DND-41 (cell line): ENCODE results near the gene CSNK2A2.

ENCODE experiments used
- EZH2 ChIP-seq: IDR thresholded peaks from 3 replicates; pipeline ENCODE4 v1.6.1; 2012; ENCODE audit warnings: borderline replicate concordance, low read depth, mild to moderate bottlenecking, moderate library complexity, low read length, inconsistent platforms; ENCODE audit not compliant: severe bottlenecking
- TF ChIP-seq, protein P1 (sequence below): IDR thresholded peaks from 2 replicates; pipeline ENCODE4 v1.5.1; 2012; ENCODE audit warnings: borderline replicate concordance, low read length, moderate library complexity, mild to moderate bottlenecking; ENCODE audit not compliant: poor library complexity, severe bottlenecking; ENCODE audit errors: extremely low read depth

DNA sequence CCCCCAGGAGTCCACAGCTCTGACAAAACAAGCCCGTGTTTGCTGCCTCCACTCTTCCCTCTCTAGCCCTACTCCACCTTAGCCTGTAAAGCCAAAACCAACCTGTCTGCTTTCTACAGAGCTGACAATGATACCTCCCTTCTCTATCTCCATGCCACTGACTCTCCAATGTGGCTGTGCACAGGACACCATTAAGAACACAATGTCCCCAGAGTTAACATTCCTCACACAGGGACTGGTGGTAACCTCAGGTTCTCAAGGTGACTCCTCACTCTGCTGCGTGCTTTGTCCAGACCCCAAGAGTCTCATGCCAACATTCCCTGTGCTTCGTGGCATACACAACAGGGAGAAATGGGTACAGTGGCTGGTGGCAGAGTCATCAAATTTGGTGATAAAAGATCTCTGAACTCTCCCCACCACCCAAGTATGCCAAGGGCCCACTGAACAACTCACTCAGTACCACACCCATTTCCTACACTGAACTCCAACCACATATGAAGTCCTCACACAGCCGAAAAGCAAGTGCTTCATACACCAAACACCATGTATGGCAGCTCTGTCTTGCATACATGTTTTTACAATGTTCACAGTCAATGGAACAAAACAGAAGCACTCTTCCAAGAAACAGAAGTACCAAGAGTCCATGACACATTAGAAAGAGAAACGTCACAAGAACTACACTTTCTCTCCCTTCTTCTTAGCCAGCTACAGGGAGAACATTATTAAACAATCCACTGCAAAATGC is 21.1 kb downstream of the CSNK2A2 start:
- TF ChIP-seq, protein P1, sequence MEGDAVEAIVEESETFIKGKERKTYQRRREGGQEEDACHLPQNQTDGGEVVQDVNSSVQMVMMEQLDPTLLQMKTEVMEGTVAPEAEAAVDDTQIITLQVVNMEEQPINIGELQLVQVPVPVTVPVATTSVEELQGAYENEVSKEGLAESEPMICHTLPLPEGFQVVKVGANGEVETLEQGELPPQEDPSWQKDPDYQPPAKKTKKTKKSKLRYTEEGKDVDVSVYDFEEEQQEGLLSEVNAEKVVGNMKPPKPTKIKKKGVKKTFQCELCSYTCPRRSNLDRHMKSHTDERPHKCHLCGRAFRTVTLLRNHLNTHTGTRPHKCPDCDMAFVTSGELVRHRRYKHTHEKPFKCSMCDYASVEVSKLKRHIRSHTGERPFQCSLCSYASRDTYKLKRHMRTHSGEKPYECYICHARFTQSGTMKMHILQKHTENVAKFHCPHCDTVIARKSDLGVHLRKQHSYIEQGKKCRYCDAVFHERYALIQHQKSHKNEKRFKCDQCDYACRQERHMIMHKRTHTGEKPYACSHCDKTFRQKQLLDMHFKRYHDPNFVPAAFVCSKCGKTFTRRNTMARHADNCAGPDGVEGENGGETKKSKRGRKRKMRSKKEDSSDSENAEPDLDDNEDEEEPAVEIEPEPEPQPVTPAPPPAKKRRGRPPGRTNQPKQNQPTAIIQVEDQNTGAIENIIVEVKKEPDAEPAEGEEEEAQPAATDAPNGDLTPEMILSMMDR: no peak
- TF ChIP-seq EZH2: no peak
